Activated B cell treated with CpG ODN at 0.5 μM for 24 hours (primary cell): ENCODE data around the gene APP. TPM values are rescaled to one million over a fixed set of nuclear protein-coding genes. Genes with fewer than 3 reads are reported as not detected.
A peak's percentile ranks its signal among the peaks of the same experiment; 100 is the strongest.

ENCODE experiments used
- ATAC-seq: fragments of 200-7000 bp; cut with Tn5 transposase; one replicate; pipeline ENCODE4 v1.10.0; 2021; ENCODE audit warnings: low read depth, mild to moderate bottlenecking, moderate library complexity
- CTCF ChIA-PET: fragments of 350-600 bp; sonication (Branson Sonifier 250); formaldehyde crosslinking; loops from one replicate; lab custom pipeline; 2021; ENCODE audit warnings: antibody characterized with exemption; lab: Charles Lee
- POLR2A ChIA-PET: fragments of 350-600 bp; sonication (Branson Sonifier 250); formaldehyde crosslinking; loops from one replicate; lab custom pipeline; 2021; ENCODE audit warnings: antibody characterized with exemption; lab: Charles Lee
- DNase-seq: peaks from one replicate; pipeline ENCODE4 v3.0.0; 2022
- H3K27ac Mint-ChIP-seq: one replicate; pipeline ENCODE4 v1.8.0; 2020; ENCODE audit warnings: mixed read lengths
- H3K27me3 Mint-ChIP-seq: one replicate; pipeline ENCODE4 v1.8.0; 2021; ENCODE audit warnings: mixed read lengths
- H3K36me3 Mint-ChIP-seq: one replicate; pipeline ENCODE4 v1.8.0; 2021; ENCODE audit warnings: low read depth, mixed read lengths
- H3K4me1 Mint-ChIP-seq: one replicate; pipeline ENCODE4 v1.8.0; 2021; ENCODE audit warnings: mixed read lengths
- H3K4me3 Mint-ChIP-seq: one replicate; pipeline ENCODE4 v1.8.0; 2020; ENCODE audit warnings: mild to moderate bottlenecking, mixed read lengths
- H3K9me3 Mint-ChIP-seq: one replicate; pipeline ENCODE4 v1.8.0; 2020; ENCODE audit warnings: mixed read lengths
- intact Hi-C: fragments of 100-400 bp; cut with micrococcal nuclease; formaldehyde crosslinking; loops from one replicate; pipeline ENCODE4 v1.15.1; 2024
- total RNA-seq: library from RNA; stranded (reverse); gene quantifications from 2 replicates; pipeline ENCODE4 v1.2.3, GENCODE V29; 2022
- TF ChIP-seq, protein P1 (sequence below): fragments of 200-600 bp; IDR thresholded peaks from one replicate; pipeline ENCODE4 v1.8.0; 2022; ENCODE audit warnings: antibody characterized with exemption, mild to moderate bottlenecking

Gene APP
- total RNA-seq, 1 donor from 2014 or later, result 32.1 TPM

- no peak for DNase-seq
- POLR2A ChIA-PET, result interaction anchor here (1.0 to 2.5 kb wide), 2 partner anchors 204 to 275 kb away, joined by 5 to 9 read pairs; no protein-coding TSS in a partner anchor
- TF ChIP-seq, protein P1, sequence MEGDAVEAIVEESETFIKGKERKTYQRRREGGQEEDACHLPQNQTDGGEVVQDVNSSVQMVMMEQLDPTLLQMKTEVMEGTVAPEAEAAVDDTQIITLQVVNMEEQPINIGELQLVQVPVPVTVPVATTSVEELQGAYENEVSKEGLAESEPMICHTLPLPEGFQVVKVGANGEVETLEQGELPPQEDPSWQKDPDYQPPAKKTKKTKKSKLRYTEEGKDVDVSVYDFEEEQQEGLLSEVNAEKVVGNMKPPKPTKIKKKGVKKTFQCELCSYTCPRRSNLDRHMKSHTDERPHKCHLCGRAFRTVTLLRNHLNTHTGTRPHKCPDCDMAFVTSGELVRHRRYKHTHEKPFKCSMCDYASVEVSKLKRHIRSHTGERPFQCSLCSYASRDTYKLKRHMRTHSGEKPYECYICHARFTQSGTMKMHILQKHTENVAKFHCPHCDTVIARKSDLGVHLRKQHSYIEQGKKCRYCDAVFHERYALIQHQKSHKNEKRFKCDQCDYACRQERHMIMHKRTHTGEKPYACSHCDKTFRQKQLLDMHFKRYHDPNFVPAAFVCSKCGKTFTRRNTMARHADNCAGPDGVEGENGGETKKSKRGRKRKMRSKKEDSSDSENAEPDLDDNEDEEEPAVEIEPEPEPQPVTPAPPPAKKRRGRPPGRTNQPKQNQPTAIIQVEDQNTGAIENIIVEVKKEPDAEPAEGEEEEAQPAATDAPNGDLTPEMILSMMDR, result no peak
- peak overlapping the region; percentile 91 for H3K4me3 Mint-ChIP-seq
- no peaks in the 10 kb centered on the region for H3K9me3 Mint-ChIP-seq
- intact Hi-C loops, result no loop called here
- H3K27me3 Mint-ChIP-seq, result peaks cover 8% of the 10 kb centered on the region
- no peak for ATAC-seq
- no peak overlapping the region for H3K27ac Mint-ChIP-seq
- peaks cover 18% of the 10 kb centered on the region for H3K4me1 Mint-ChIP-seq
- CTCF ChIA-PET, result interaction anchor here (1.0 to 2.7 kb wide), 9 partner anchors 13 to 289 kb away, joined by 3 to 21 read pairs (median 5); no protein-coding TSS in a partner anchor
- H3K36me3 Mint-ChIP-seq, result peaks cover 6% of the 10 kb centered on the region
Observed at GRCh38 chr21:26171258-26172100, 909 bp upstream of the APP start.

DNA sequence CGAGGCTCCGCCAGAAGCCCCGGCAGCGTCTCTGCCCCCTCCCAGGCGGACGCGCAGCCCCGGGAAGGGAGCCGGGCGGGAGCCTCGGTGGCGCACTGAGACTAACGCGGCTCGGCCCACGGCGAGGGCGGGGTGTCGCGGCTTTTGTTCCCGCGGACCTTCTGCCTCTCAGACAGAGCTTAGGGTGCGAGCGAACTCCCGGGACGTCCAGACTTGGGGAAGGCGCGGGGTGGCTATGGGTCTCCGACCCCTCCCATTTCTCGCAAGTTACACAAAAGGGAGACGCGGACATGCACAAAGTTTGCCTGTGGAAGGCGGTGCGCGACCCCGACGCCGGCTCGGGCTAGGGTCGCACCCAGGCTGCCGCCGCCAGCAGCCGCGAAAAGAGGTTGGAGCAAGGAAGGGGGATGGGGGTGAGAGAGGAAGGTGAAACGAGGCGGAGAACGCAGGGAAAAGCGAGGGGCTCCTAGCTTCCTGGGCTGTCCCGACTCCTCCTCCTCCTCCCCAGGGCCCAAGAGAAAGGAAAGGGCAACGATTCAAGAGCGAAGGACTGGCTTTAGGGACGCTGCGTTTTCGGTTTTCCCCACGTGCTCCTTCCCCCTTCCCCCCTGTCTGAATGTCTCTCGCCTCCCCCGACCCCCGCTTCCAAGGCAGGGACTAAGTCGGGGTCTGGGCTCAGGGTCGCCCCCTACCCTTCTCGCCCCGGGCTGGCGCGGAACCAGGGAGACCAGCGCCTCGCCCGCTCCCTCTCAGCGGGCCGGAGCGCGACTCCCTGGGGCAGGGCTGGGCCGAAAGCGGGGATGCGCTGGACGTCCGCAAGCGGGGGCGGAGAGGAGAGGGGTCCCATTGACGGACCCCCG, 729 bp downstream of the APP start:
- intact Hi-C loops, result loop anchor here (1.0 to 5.0 kb wide), 9 partner anchors 51 to 562 kb away; no protein-coding TSS in a partner anchor
- ChIA-PET POLR2A (interaction anchor here (0.6 to 2.5 kb wide), 6 partner anchors 201 to 592 kb away, joined by 3 to 9 read pairs (median 5); no protein-coding TSS in a partner anchor), CTCF (interaction anchor here (0.6 to 2.7 kb wide), 15 partner anchors 12 to 435 kb away, joined by 3 to 21 read pairs (median 4); partner anchors contain the start of genes ATP5PF and GABPA)
- no peaks in the 10 kb centered on the region for H3K9me3 Mint-ChIP-seq
- peak overlapping the region; percentile 91 for H3K4me3 Mint-ChIP-seq
- H3K27me3 Mint-ChIP-seq, result peaks cover 6% of the 10 kb centered on the region
- H3K4me1 Mint-ChIP-seq, result peaks cover 18% of the 10 kb centered on the region
- peak overlapping the region; percentile 81 for H3K27ac Mint-ChIP-seq
- H3K36me3 Mint-ChIP-seq, result peaks cover 6% of the 10 kb centered on the region
- DNase-seq (peak; percentile 41), ATAC-seq (peak; percentile 32)
- TF ChIP-seq, protein P1, result no peak

DNA sequence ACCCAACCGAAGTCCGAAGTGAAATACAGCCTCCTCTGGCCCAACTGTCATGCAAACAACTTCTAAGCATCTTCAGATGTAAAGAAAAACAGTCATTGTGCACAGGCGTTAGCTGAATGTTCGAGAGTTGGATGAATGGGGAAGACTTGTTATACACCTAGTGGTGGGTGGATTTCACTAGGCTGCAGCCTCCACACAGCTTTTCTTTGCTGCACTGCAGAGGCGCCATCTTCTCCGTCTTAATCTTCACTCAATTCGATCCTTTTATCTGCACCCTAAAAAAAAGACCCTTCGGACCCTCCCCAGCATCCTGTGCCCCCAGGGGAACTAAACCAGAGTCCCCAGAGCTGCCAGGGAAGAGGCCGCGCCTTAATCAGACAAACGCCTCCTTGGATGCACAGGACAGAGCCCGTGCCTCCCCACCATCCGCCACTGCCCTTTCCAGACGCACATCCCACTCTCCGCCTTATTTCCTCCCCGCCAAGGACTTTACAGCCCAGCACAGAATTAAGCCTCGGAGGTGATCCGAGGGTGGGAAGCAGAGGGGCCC, 1.4 kb downstream of the APP start:
- peak; percentile 49 for ATAC-seq
- H3K27me3 Mint-ChIP-seq, result peaks cover 5% of the 10 kb centered on the region
- POLR2A ChIA-PET, result interaction anchor here (0.6 to 2.3 kb wide), 5 partner anchors 71 to 591 kb away, joined by 3 to 7 read pairs (median 4); no protein-coding TSS in a partner anchor

DNA sequence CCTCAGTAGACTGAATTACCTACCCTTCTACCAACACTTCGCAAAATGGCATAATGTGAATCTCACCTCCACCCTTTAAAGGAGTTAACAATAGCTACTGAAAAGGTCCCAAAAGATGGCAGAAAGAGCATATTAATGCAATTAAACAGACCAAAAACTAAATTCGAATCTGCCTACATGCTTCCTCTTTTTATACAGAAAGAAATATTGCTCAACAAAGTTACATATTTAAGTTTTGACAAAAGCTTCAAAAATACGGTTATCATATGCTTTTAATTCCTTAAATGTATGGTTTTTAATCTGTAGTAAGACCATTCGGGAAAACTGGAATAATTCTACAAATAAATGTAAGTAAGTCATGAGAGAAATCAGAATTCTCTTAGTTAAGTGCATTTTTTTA, 2.2 kb downstream of the APP start:
- Mint-ChIP-seq H3K4me3 (peak overlapping the region; percentile 91), H3K4me1 (peaks cover 18% of the 10 kb centered on the region), H3K9me3 (no peaks in the 10 kb centered on the region), H3K27ac (no peak overlapping the region), H3K36me3 (peaks cover 6% of the 10 kb centered on the region), H3K27me3 (peaks cover 5% of the 10 kb centered on the region)
- DNase-seq (no peak), ATAC-seq (no peak)
- TF ChIP-seq, protein P1, result no peak
- ChIA-PET CTCF (interaction anchor here (0.6 to 2.5 kb wide), 3 partner anchors 38 to 272 kb away, joined by 3 to 11 read pairs (median 3); no protein-coding TSS in a partner anchor), POLR2A (interaction anchor here (0.6 to 2.3 kb wide), 4 partner anchors 70 to 207 kb away, joined by 3 to 7 read pairs (median 4); no protein-coding TSS in a partner anchor)
- intact Hi-C loops, result loop anchor here (5.0 kb wide), 2 partner anchors 96 to 549 kb away; no protein-coding TSS in a partner anchor

More for the DNA sequence above, 1.4 kb downstream of the APP start:
- CTCF ChIA-PET, result interaction anchor here (0.6 to 2.7 kb wide), 5 partner anchors 39 to 288 kb away, joined by 3 to 21 read pairs (median 4); no protein-coding TSS in a partner anchor
- Mint-ChIP-seq H3K9me3 (no peaks in the 10 kb centered on the region), H3K27ac (peak overlapping the region; percentile 81), H3K4me3 (peak overlapping the region; percentile 91), H3K36me3 (peaks cover 6% of the 10 kb centered on the region), H3K4me1 (peaks cover 18% of the 10 kb centered on the region)
- DNase-seq, result peak; percentile 39
- TF ChIP-seq, protein P1, result no peak
- intact Hi-C loops, result loop anchor here (1.0 to 5.0 kb wide), 5 partner anchors 50 to 548 kb away; no protein-coding TSS in a partner anchor
